SU-DHL-6 (cell line): ENCODE data around the gene MNDA.

Experiments used
- EZH2phosphoT487 ChIP-seq: fragments of 200-600 bp; sonication (generic), shearing (Covaris generic); conservative IDR thresholded peaks from 2 replicates; pipeline ENCODE4 v1.6.1; 2018; ENCODE audit warnings: mild to moderate bottlenecking, antibody characterized with exemption, low read length, moderate library complexity, mixed read lengths
- TF ChIP-seq, protein P1 (sequence below): fragments of 200-600 bp; sonication (generic); IDR thresholded peaks from one replicate; pipeline ENCODE4 v1.5.1; 2017; ENCODE audit warnings: antibody characterized with exemption, mild to moderate bottlenecking, low read length, moderate library complexity; ENCODE audit not compliant: insufficient read depth, poor library complexity, severe bottlenecking

DNA sequence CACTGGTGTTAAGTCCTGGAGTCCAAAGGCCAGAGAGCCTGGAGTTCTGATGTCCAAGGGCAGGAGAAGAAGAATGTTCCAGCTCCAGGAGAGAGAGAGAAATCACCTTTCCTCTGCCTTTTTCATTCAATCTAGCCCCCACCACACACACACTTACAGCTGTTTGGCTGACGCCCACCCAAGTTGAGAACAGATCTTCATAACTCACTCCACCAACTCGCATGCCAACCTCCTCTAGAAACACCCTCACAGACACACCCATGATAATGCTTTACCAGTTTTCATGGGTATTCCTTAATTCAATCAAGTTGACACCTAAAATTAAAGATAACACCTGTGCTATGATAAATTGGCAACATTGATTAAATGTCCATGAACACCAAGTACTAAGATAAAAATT is 42.0 kb downstream of the MNDA start:
- TF ChIP-seq, protein P1, sequence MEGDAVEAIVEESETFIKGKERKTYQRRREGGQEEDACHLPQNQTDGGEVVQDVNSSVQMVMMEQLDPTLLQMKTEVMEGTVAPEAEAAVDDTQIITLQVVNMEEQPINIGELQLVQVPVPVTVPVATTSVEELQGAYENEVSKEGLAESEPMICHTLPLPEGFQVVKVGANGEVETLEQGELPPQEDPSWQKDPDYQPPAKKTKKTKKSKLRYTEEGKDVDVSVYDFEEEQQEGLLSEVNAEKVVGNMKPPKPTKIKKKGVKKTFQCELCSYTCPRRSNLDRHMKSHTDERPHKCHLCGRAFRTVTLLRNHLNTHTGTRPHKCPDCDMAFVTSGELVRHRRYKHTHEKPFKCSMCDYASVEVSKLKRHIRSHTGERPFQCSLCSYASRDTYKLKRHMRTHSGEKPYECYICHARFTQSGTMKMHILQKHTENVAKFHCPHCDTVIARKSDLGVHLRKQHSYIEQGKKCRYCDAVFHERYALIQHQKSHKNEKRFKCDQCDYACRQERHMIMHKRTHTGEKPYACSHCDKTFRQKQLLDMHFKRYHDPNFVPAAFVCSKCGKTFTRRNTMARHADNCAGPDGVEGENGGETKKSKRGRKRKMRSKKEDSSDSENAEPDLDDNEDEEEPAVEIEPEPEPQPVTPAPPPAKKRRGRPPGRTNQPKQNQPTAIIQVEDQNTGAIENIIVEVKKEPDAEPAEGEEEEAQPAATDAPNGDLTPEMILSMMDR, result no peak
- no peak for TF ChIP-seq EZH2phosphoT487
